Endodermal cell (in vitro differentiated cells): Measurements from ENCODE around the gene QRICH1. TPM values are rescaled to one million over a fixed set of nuclear protein-coding genes. Genes with fewer than 3 reads are reported as not detected.

ENCODE experiments used
- DNase-seq: peaks from one replicate; pipeline ENCODE4 v3.0.0-alpha.2; 2017
- H3K27ac ChIP-seq: 2 replicates; pipeline ENCODE4 v1.5.1; 2013; ENCODE audit warnings: mild to moderate bottlenecking, low read depth, low read length, moderate library complexity
- H3K27me3 ChIP-seq: 2 replicates; pipeline ENCODE4 v1.6.1; 2013; ENCODE audit warnings: mild to moderate bottlenecking, low read length, moderate library complexity; ENCODE audit not compliant: insufficient read depth, control insufficient read depth, poor library complexity, severe bottlenecking
- H3K36me3 ChIP-seq: 2 replicates; pipeline ENCODE4 v1.7.0; 2013; ENCODE audit warnings: mild to moderate bottlenecking, low read length, moderate library complexity; ENCODE audit not compliant: control insufficient read depth, insufficient read depth
- H3K4me1 ChIP-seq: one replicate; pipeline ENCODE4 v1.7.0; 2013; ENCODE audit warnings: low read length; ENCODE audit not compliant: control insufficient read depth, insufficient read depth
- H3K4me3 ChIP-seq: 2 replicates; pipeline ENCODE4 v1.5.1; 2013; ENCODE audit warnings: mild to moderate bottlenecking, low read length, moderate library complexity
- H3K9ac ChIP-seq: 2 replicates; pipeline ENCODE4 v1.6.1; 2013; ENCODE audit warnings: mild to moderate bottlenecking, low read length, moderate library complexity; ENCODE audit not compliant: poor library complexity, severe bottlenecking; ENCODE audit errors: extremely low read depth
- H3K9me3 ChIP-seq: 2 replicates; pipeline ENCODE4 v1.6.1; 2013; ENCODE audit warnings: mild to moderate bottlenecking, low read length, moderate library complexity; ENCODE audit not compliant: control insufficient read depth
- H3K27ac Mint-ChIP-seq: 2 replicates; pipeline ENCODE4 v1.8.0; 2020; ENCODE audit warnings: mixed read lengths
- H3K27me3 Mint-ChIP-seq: 2 replicates; pipeline ENCODE4 v1.8.0; 2021; ENCODE audit warnings: mild to moderate bottlenecking, mixed read lengths; ENCODE audit not compliant: insufficient read depth
- H3K36me3 Mint-ChIP-seq: 2 replicates; pipeline ENCODE4 v1.8.0; 2020; ENCODE audit warnings: low read depth, mixed read lengths
- H3K4me1 Mint-ChIP-seq: 2 replicates; pipeline ENCODE4 v1.8.0; 2020; ENCODE audit warnings: mixed read lengths
- H3K4me3 Mint-ChIP-seq: 2 replicates; pipeline ENCODE4 v1.8.0; 2020; ENCODE audit warnings: mild to moderate bottlenecking, moderate library complexity, mixed read lengths
- H3K9me3 Mint-ChIP-seq: 2 replicates; pipeline ENCODE4 v1.8.0; 2020; ENCODE audit warnings: mild to moderate bottlenecking, mixed read lengths
- WGBS, 2 experiments: methylation state at CpG; one replicate each; pipeline versions ENCODE4 v1.1.5 to v1.1.7; 2013; ENCODE audit warnings: missing lambda C conversion rate in 2 of 2, mixed read lengths in 1 of 2; ENCODE audit not compliant: insufficient coverage in 1 of 2, insufficient read length in 1 of 2; 5-methylcytosine and 5-hydroxymethylcytosine counted together
- total RNA-seq, 2 donors: library from RNA; stranded (reverse); fragmentation: NEBNext Ultra II Directional in 1 of 2; extraction: Animal tissue kit (Norgen Biotek cat#: 25700) in 1 of 2; gene quantifications; 2 replicates in 1 of 2; 3 replicates in 1 of 2; pipeline ENCODE4 v1.2.1, GENCODE V29; 2021
- TF ChIP-seq, protein P1 (sequence below): fragments of 200-600 bp; sonication (generic); conservative IDR thresholded peaks from 2 replicates; pipeline ENCODE4 v1.5.0; 2021; ENCODE audit warnings: antibody characterized with exemption, mild to moderate bottlenecking

The QRICH1 gene
- total RNA-seq, 2 donors from 2014 or later = 127 to 155 TPM

DNA sequence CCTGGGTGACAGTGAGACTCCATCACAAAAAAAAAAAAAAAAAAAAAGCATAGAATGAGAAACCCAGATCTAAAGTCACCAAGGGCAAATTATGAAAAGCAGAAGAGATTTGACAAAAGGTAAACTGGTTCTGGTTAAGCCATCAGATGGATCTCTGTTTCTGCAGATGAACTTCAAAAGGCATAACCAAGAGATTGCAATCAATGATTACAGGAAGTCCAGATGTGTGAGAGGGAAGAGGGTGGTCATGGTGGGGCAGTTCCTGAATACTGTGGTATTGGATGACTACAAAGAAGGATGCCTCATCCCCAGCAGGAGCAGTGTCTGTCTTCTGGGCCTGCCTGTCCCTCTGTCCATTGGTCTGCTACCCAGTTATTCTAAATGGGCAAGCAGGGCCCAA, 100.0 kb downstream of the QRICH1 start:
- Histone ChIP-seq H3K27ac (no peak overlapping the region), H3K27me3 (peaks cover 59% of the 10 kb centered on the region), H3K4me1 (no peaks in the 10 kb centered on the region), H3K9ac (no peak overlapping the region), H3K4me3 (no peak overlapping the region), H3K9me3 (no peaks in the 10 kb centered on the region), H3K36me3 (no peaks in the 10 kb centered on the region)
- DNase-seq = peak; percentile 26
- Mint-ChIP-seq H3K4me3 (no peak overlapping the region), H3K4me1 (peaks cover 12% of the 10 kb centered on the region), H3K27ac (no peak overlapping the region), H3K9me3 (no peaks in the 10 kb centered on the region), H3K27me3 (peaks cover 60% of the 10 kb centered on the region), H3K36me3 (peaks cover 6% of the 10 kb centered on the region)
- TF ChIP-seq, protein P1, sequence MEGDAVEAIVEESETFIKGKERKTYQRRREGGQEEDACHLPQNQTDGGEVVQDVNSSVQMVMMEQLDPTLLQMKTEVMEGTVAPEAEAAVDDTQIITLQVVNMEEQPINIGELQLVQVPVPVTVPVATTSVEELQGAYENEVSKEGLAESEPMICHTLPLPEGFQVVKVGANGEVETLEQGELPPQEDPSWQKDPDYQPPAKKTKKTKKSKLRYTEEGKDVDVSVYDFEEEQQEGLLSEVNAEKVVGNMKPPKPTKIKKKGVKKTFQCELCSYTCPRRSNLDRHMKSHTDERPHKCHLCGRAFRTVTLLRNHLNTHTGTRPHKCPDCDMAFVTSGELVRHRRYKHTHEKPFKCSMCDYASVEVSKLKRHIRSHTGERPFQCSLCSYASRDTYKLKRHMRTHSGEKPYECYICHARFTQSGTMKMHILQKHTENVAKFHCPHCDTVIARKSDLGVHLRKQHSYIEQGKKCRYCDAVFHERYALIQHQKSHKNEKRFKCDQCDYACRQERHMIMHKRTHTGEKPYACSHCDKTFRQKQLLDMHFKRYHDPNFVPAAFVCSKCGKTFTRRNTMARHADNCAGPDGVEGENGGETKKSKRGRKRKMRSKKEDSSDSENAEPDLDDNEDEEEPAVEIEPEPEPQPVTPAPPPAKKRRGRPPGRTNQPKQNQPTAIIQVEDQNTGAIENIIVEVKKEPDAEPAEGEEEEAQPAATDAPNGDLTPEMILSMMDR = no peak

DNA sequence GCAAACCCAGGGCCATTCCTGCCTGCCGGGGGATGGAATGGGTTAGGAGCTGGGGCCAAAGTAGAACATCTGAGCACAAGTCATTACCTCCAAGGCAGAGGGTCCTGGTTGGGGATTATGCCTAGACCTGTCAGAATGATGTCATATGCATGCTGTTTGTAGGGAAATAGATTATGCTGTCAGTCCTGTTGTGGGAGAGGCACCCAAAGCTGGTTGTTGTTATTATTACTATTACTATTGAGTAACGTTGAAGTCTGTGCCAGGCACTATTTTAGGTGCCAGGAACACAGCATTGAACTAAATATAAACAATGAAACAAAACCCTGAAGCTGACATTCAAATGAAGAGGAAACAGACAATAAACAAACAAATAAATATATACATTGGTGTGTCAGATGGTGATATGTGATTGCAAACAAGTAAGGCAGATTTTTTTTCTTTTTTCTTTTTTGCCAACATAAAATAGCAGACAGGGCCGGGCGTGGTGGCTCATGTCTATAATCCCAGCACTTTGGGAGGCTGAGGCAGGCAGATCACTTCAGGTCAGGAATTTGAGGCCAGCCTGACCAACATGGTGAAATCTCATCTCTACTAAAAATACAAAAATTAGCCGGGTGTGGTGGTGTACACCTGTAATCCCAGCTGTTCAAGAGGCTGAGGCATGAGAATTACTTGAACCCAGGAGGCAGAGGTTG, 101.9 kb downstream of the QRICH1 start:
- no peak overlapping the region for H3K27ac ChIP-seq
- no peaks in the 10 kb centered on the region for H3K4me1 ChIP-seq
- TF ChIP-seq, protein P1 = no peak
- H3K9ac ChIP-seq = no peak overlapping the region
- no peak for DNase-seq
- H3K9me3 ChIP-seq = no peaks in the 10 kb centered on the region
- H3K4me3 ChIP-seq = peak overlapping the region; percentile 82
- H3K4me1 Mint-ChIP-seq = peaks cover 12% of the 10 kb centered on the region
- H3K27me3 ChIP-seq = peaks cover 42% of the 10 kb centered on the region
- H3K36me3 Mint-ChIP-seq = peaks cover 6% of the 10 kb centered on the region
- no peaks in the 10 kb centered on the region for H3K36me3 ChIP-seq
- no peak overlapping the region for H3K27ac Mint-ChIP-seq
- peaks cover 43% of the 10 kb centered on the region for H3K27me3 Mint-ChIP-seq
- H3K9me3 Mint-ChIP-seq = no peaks in the 10 kb centered on the region
- 83 to 97% methylated on average over 2 to 5 of the region's 5 CpGs for WGBS, 2 experiments
- H3K4me3 Mint-ChIP-seq = no peak overlapping the region

DNA sequence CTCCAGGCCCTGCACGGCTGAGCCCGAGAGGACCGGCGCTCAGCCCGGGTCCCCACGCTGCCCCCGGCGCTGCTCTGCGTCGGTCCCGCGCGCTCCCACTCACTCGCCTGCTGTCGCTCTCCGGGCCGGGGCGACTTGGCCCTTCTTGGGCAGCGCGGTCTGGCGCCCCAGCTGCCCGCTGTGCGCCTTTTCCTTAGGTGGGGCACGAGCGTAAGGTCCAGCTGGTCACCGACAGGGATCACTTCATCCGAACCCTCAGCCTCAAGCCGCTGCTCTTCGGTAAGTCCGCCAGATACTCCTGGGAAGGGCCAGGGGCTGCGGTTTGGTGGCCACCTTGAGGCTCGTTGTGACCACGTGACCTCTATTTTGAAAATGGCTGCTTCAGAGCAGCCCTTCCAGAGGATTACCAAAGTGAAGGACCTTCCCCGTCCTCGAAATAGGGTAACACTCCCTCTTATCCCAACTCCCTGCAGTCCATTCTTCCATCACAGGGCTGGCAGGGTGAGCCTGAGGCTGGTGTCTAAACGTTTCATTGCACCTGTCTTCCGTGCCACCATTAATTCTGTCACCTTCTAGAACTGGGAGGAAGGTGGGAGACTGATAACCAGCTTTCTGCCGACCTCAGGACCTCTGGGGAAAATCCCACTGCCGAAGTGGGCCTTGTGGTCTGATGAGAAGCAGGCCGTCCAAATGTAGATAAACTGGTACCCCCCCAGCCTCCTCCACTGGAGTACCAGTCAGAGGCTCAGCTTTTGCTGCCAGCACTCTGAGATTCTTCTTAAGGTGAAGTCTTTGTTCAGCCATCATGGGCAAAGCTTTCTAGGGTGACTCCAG, 103.0 kb downstream of the QRICH1 start:
- WGBS, 2 experiments = 14 to 17% methylated on average over 17 to 40 of the region's 40 CpGs
- Histone ChIP-seq H3K27ac (peak overlapping the region; percentile 16), H3K9me3 (no peaks in the 10 kb centered on the region), H3K4me1 (no peaks in the 10 kb centered on the region), H3K9ac (peak overlapping the region; percentile 41), H3K27me3 (peaks cover 32% of the 10 kb centered on the region), H3K4me3 (peak overlapping the region; percentile 82), H3K36me3 (no peaks in the 10 kb centered on the region)
- Mint-ChIP-seq H3K36me3 (peaks cover 6% of the 10 kb centered on the region), H3K9me3 (no peaks in the 10 kb centered on the region), H3K27me3 (peaks cover 39% of the 10 kb centered on the region), H3K27ac (no peak overlapping the region), H3K4me1 (peaks cover 12% of the 10 kb centered on the region), H3K4me3 (peak overlapping the region; percentile 72)
- peak; percentile 84 for DNase-seq
- TF ChIP-seq, protein P1 = no peak
